IMR-90 (cell line): ENCODE measurements around the gene SARNP. TPM values are rescaled to one million over a fixed set of nuclear protein-coding genes. Genes with fewer than 3 reads are reported as not detected.

ENCODE experiments used
- ATAC-seq: fragments of 200-7000 bp; cut with Tn5 transposase; 2 replicates; pipeline ENCODE4 v1.9.1; 2020; ENCODE audit warnings: low read depth, mild to moderate bottlenecking, moderate library complexity
- BruUV-seq: library from RNA; stranded (reverse); fragments of 400-500 nt; replicated peaks from 2 replicates; lab custom pipeline; 2021; lab: Mats Ljungman, UMichigan
- CTCF ChIA-PET: fragments of 300-600 bp; formaldehyde crosslinking; extraction: SDS; loops from one replicate; lab custom pipeline; 2021; ENCODE audit warnings: antibody characterized with exemption; lab: Yijun Ruan, JAX
- POLR2A ChIA-PET: fragments of 300-600 bp; sonication (Branson Sonifier 250); formaldehyde crosslinking; loops from one replicate; lab custom pipeline; 2022; ENCODE audit warnings: antibody characterized with exemption; ENCODE audit not compliant: unreplicated experiment; lab: Charles Lee
- DNase-seq: peaks from one replicate; pipeline ENCODE4 v3.0.0; 2013
- H2AFZ ChIP-seq: replicated peaks from 2 replicates; pipeline ENCODE3; 2013; ENCODE audit warnings: low read length, mild to moderate bottlenecking; ENCODE audit not compliant: poor library complexity
- H2AK5ac ChIP-seq: 2 replicates; pipeline ENCODE4 v1.6.1; 2013; ENCODE audit warnings: low read depth, low read length, inconsistent platforms
- H2AK9ac ChIP-seq: replicated peaks from 2 replicates; pipeline ENCODE3; 2013; ENCODE audit warnings: mild to moderate bottlenecking, low read depth, low read length, moderate library complexity; ENCODE audit not compliant: poor library complexity
- H2BK120ac ChIP-seq: 2 replicates; pipeline ENCODE4 v1.6.1; 2013; ENCODE audit warnings: low read depth, low read length, inconsistent platforms
- H2BK15ac ChIP-seq: 3 replicates; pipeline ENCODE4 v1.6.1; 2013; ENCODE audit warnings: low read depth, low read length, inconsistent platforms
- H2BK20ac ChIP-seq: 2 replicates; pipeline ENCODE4 v1.6.1; 2013; ENCODE audit warnings: low read depth, mild to moderate bottlenecking, inconsistent platforms, low read length, moderate library complexity
- H2BK5ac ChIP-seq: 2 replicates; pipeline ENCODE4 v1.6.1; 2013; ENCODE audit warnings: mild to moderate bottlenecking, low read depth, low read length, inconsistent platforms; ENCODE audit not compliant: poor library complexity, severe bottlenecking
- H3K14ac ChIP-seq: replicated peaks from 2 replicates; pipeline ENCODE4 v1.6.1; 2013; ENCODE audit warnings: low read depth, low read length, inconsistent platforms
- H3K18ac ChIP-seq: 2 replicates; pipeline ENCODE4 v1.6.1; 2013; ENCODE audit warnings: low read depth, low read length, control low read depth
- H3K23ac ChIP-seq: 2 replicates; pipeline ENCODE4 v1.6.1; 2013; ENCODE audit warnings: low read depth, low read length, inconsistent platforms
- H3K27ac ChIP-seq: 2 replicates; pipeline ENCODE4 v1.5.1; 2013; ENCODE audit warnings: mild to moderate bottlenecking, control low read depth, low read length; ENCODE audit not compliant: insufficient read depth
- H3K27me3 ChIP-seq: 2 replicates; pipeline ENCODE4 v1.6.1; 2013; ENCODE audit warnings: low read length; ENCODE audit not compliant: control insufficient read depth, insufficient read depth
- H3K36me3 ChIP-seq: 2 replicates; pipeline ENCODE4 v1.6.1; 2013; ENCODE audit warnings: low read length, mixed read lengths; ENCODE audit not compliant: control insufficient read depth, insufficient read depth
- H3K4ac ChIP-seq: 2 replicates; pipeline ENCODE4 v1.6.1; 2013; ENCODE audit warnings: low read depth, low read length, inconsistent platforms
- H3K4me1 ChIP-seq: 2 replicates; pipeline ENCODE4 v1.6.1; 2013; ENCODE audit warnings: low read length, mixed read lengths; ENCODE audit not compliant: control insufficient read depth, insufficient read depth
- H3K4me2 ChIP-seq: 2 replicates; pipeline ENCODE4 v1.6.1; 2013; ENCODE audit warnings: low read depth, mild to moderate bottlenecking, control low read depth, low read length, moderate library complexity
- H3K4me3 ChIP-seq: 2 replicates; pipeline ENCODE4 v1.5.1; 2013; ENCODE audit warnings: low read depth, mild to moderate bottlenecking, control low read depth, low read length, moderate library complexity; ENCODE audit not compliant: insufficient read depth
- H3K56ac ChIP-seq: 2 replicates; pipeline ENCODE4 v1.6.1; 2013; ENCODE audit warnings: low read length, inconsistent platforms; ENCODE audit not compliant: insufficient read depth; ENCODE audit errors: extremely low read depth
- H3K79me1 ChIP-seq, 2 experiments: 2 replicates each; pipeline ENCODE4 v1.6.1; 2013; ENCODE audit warnings: low read length in 2 of 2, inconsistent platforms in 1 of 2, low read depth in 1 of 2
- H3K9ac ChIP-seq: 2 replicates; pipeline ENCODE4 v1.6.1; 2013; ENCODE audit warnings: low read depth, low read length, control low read depth
- H3K9me1 ChIP-seq: 2 replicates; pipeline ENCODE4 v1.6.1; 2013; ENCODE audit warnings: low read length, inconsistent platforms; ENCODE audit not compliant: insufficient read depth
- H3K9me3 ChIP-seq: 2 replicates; pipeline ENCODE4 v1.6.1; 2013; ENCODE audit warnings: low read length; ENCODE audit not compliant: control insufficient read depth, insufficient read depth
- H4K20me1 ChIP-seq: 2 replicates; pipeline ENCODE4 v1.6.1; 2013; ENCODE audit warnings: low read length, inconsistent platforms; ENCODE audit not compliant: insufficient read depth
- H4K5ac ChIP-seq: 2 replicates; pipeline ENCODE4 v1.6.1; 2013; ENCODE audit warnings: mild to moderate bottlenecking, low read depth, low read length, control low read depth
- H4K8ac ChIP-seq, 2 experiments: 2 replicates each; pipeline ENCODE4 v1.6.1; 2013; ENCODE audit warnings: low read depth in 2 of 2, low read length in 2 of 2, control low read depth in 1 of 2, inconsistent platforms in 1 of 2
- H4K91ac ChIP-seq: 2 replicates; pipeline ENCODE4 v1.6.1; 2013; ENCODE audit warnings: low read depth, low read length, inconsistent platforms; ENCODE audit not compliant: insufficient read depth
- MAFK ChIP-seq: IDR thresholded peaks from 2 replicates; pipeline ENCODE4 v1.6.1; 2012; ENCODE audit warnings: low read depth, low read length, improper control_type of control experiment
- WGBS, 2 experiments: methylation state at CpG; one replicate each; pipeline versions ENCODE4 v1.1.5 to v1.1.7; 2013; ENCODE audit warnings: missing lambda C conversion rate in 2 of 2; ENCODE audit not compliant: insufficient read length in 1 of 2; ENCODE audit errors: extremely low coverage in 2 of 2; 5-methylcytosine and 5-hydroxymethylcytosine counted together
- dilution Hi-C: fragments of 300-500 bp; cut with HindIII; formaldehyde crosslinking; loops from one replicate; pipeline ENCODE4 v1.14.3; 2018; ENCODE audit warnings: low sequenced_read_pairs; ENCODE audit not compliant: unreplicated experiment
- in situ Hi-C: fragments of 300-500 bp; cut with MboI; formaldehyde crosslinking; loops from 3 replicates; pipeline ENCODE4 v1.14.3; 2019; ENCODE audit warnings: low sequenced_read_pairs, inconsistent platforms, mixed read lengths
- intact Hi-C: fragments of 100-400 bp; cut with micrococcal nuclease; formaldehyde crosslinking; loops from 2 replicates; pipeline ENCODE4 v1.10.0; 2022
- polyA plus RNA-seq, 3 experiments: library from polyadenylated mRNA; depleted of rRNA; stranded (reverse); fragments of >200 nt; gene quantifications; 2 replicates each; pipeline ENCODE4 v1.2.3, GENCODE V29; 2012; ENCODE audit warnings: low replicate concordance in 1 of 3
- total RNA-seq: library from RNA; depleted of rRNA; stranded (reverse); fragments of >200 nt; gene quantifications from 2 replicates; pipeline ENCODE4 v1.2.3, GENCODE V29; 2012
- TF ChIP-seq, protein P1 (sequence below): fragments of 150-350 bp; IDR thresholded peaks from 2 replicates; pipeline ENCODE4 v1.6.1; 2017; ENCODE audit warnings: mild to moderate bottlenecking, antibody characterized with exemption, low read length, low read depth

SARNP gene
- total and polyA plus RNA-seq, 2 of the 4 experiments (the other 2 are of a cell fraction) = 46.8 to 103 TPM

GRCh38 chr12:55789893-55790292, 27.6 kb downstream of the SARNP start:
- no peaks in the 10 kb centered on the region for H3K4me1 ChIP-seq
- in situ Hi-C loops = no loop called here
- dilution Hi-C loops = no loop called here
- H2BK5ac ChIP-seq = no peak overlapping the region
- H3K14ac ChIP-seq = no peak overlapping the region
- peaks cover 44% of the 10 kb centered on the region for H3K36me3 ChIP-seq
- intact Hi-C loops = no loop called here
- no peaks in the 10 kb centered on the region for H4K20me1 ChIP-seq
- no peak overlapping the region for H3K4me2 ChIP-seq
- no peak overlapping the region for H3K23ac ChIP-seq
- no peak overlapping the region for H3K9ac ChIP-seq
- no peak overlapping the region for H4K8ac ChIP-seq
- no peak overlapping the region for H3K56ac ChIP-seq
- H3K18ac ChIP-seq = no peak overlapping the region
- H4K91ac ChIP-seq = no peak overlapping the region
- TF ChIP-seq, protein P1, sequence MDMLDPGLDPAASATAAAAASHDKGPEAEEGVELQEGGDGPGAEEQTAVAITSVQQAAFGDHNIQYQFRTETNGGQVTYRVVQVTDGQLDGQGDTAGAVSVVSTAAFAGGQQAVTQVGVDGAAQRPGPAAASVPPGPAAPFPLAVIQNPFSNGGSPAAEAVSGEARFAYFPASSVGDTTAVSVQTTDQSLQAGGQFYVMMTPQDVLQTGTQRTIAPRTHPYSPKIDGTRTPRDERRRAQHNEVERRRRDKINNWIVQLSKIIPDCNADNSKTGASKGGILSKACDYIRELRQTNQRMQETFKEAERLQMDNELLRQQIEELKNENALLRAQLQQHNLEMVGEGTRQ = no peak
- TF ChIP-seq MAFK = peak; percentile 92
- BruUV-seq = no TSS peak
- H2AK9ac ChIP-seq = no peak overlapping the region
- H2AK5ac ChIP-seq = no peak overlapping the region
- H2BK20ac ChIP-seq = no peak overlapping the region
- DNase-seq (no peak), ATAC-seq (no peak)
- POLR2A ChIA-PET = interaction anchor here (0.6 kb wide), 1 partner anchor 137 kb away, joined by 6 read pairs; no protein-coding TSS in a partner anchor
- CTCF ChIA-PET = no interaction called here
- H3K27ac ChIP-seq = no peak overlapping the region
- H3K9me3 ChIP-seq = no peaks in the 10 kb centered on the region
- H4K5ac ChIP-seq = no peak overlapping the region
- no peak overlapping the region for H2BK120ac ChIP-seq
- H3K4ac ChIP-seq = no peak overlapping the region
- WGBS, 2 experiments = 100% methylated on average over 1 of the region's 4 CpGs; no CpG with 5 or more reads in 1 of the 2 experiments
- H2AFZ ChIP-seq = no peak overlapping the region
- H3K4me3 ChIP-seq = no peak overlapping the region
- no peaks in the 10 kb centered on the region for H3K27me3 ChIP-seq
- H2BK15ac ChIP-seq = no peak overlapping the region
- peaks cover 14 to 23% of the 10 kb centered on the region in 2 experiments; a peak in 3 of 4 replicates for H3K79me1 ChIP-seq
- no peaks in the 10 kb centered on the region for H3K9me1 ChIP-seq
